AG04449 (cell line): ENCODE data around the gene SASH1.

Experiments used
- CTCF ChIA-PET: fragments of 350-600 bp; formaldehyde crosslinking; extraction: SDS; loops from one replicate; lab custom pipeline; 2021; ENCODE audit warnings: antibody characterized with exemption; lab: Yijun Ruan, JAX
- POLR2A ChIA-PET: fragments of 400-600, 350-600 bp; formaldehyde crosslinking; extraction: SDS; loops from one replicate; lab custom pipeline; 2020; ENCODE audit warnings: antibody characterized with exemption, inconsistent platforms; lab: Yijun Ruan, JAX
- DNase-seq: peaks from one replicate; pipeline ENCODE4 v3.0.0-alpha.2; 2010; ENCODE audit warnings: low read depth, low spot score
- H3K4me3 ChIP-seq: 2 replicates; pipeline ENCODE4 v1.5.1; 2011; ENCODE audit warnings: low read depth, mild to moderate bottlenecking, control low read depth, low read length
- CTCF ChIP-seq: IDR thresholded peaks from one replicate; pipeline ENCODE4 v1.5.1; 2011; ENCODE audit warnings: mild to moderate bottlenecking, moderate library complexity, low read length, control low read depth, inconsistent platforms; ENCODE audit not compliant: insufficient read depth; ENCODE audit errors: missing control alignments

Gene SASH1

GRCh38 chr6:148396411-148396810 is 53.8 kb downstream of the SASH1 start:
- CTCF ChIA-PET = interaction anchor here (1.5 to 1.7 kb wide), 2 partner anchors 11 kb away, joined by 3 to 5 read pairs; no protein-coding TSS in a partner anchor
- DNase-seq = no peak
- no peak for TF ChIP-seq CTCF
- POLR2A ChIA-PET = no interaction called here
- H3K4me3 ChIP-seq = no peak overlapping the region

GRCh38 chr6:148396926-148397325 is 54.3 kb downstream of the SASH1 start:
- no peak overlapping the region for H3K4me3 ChIP-seq
- ChIA-PET CTCF (interaction anchor here (1.5 to 1.7 kb wide), 2 partner anchors 10 to 11 kb away, joined by 3 to 5 read pairs; no protein-coding TSS in a partner anchor), POLR2A (no interaction called here)
- no peak for TF ChIP-seq CTCF
- DNase-seq = no peak

GRCh38 chr6:148398244-148398643 is 55.6 kb downstream of the SASH1 start:
- no peak for DNase-seq
- POLR2A ChIA-PET = no interaction called here
- CTCF ChIA-PET = interaction anchor here (1.0 kb wide), 1 partner anchor 9 kb away, joined by 4 read pairs; no protein-coding TSS in a partner anchor
- no peak overlapping the region for H3K4me3 ChIP-seq
- no peak for TF ChIP-seq CTCF

- H3K4me3 ChIP-seq = no peak overlapping the region
- no peak for DNase-seq
- TF ChIP-seq CTCF = no peak
- ChIA-PET CTCF (interaction anchor here (1.0 kb wide), 2 partner anchors 9 kb away, joined by 3 to 4 read pairs; no protein-coding TSS in a partner anchor), POLR2A (interaction anchor here (0.6 kb wide), 1 partner anchor 54 kb away, joined by 5 read pairs; no protein-coding TSS in a partner anchor)
Measured at GRCh38 chr6:148398678-148399077, 56.0 kb downstream of the SASH1 start.

- POLR2A ChIA-PET = interaction anchor here (0.7 kb wide), 1 partner anchor 12 kb away, joined by 3 read pairs; no protein-coding TSS in a partner anchor
- CTCF ChIA-PET = interaction anchor here (0.7 kb wide), 1 partner anchor 222 kb away, joined by 3 read pairs; no protein-coding TSS in a partner anchor
- no peak overlapping the region for H3K4me3 ChIP-seq
- no peak for TF ChIP-seq CTCF
- no peak for DNase-seq
Measured at GRCh38 chr6:148401571-148401970, 58.9 kb downstream of the SASH1 start.

GRCh38 chr6:148404456-148405054 is 61.9 kb downstream of the SASH1 start:
- TF ChIP-seq CTCF = no peak
- DNase-seq = no peak
- CTCF ChIA-PET = no interaction called here
- POLR2A ChIA-PET = no interaction called here
- no peak overlapping the region for H3K4me3 ChIP-seq
